ENCODE measurements around the gene KRT83. TPM values are rescaled to one million over a fixed set of nuclear protein-coding genes. Genes with fewer than 3 reads are reported as not detected.
"Not testable (repeated sequence)": the region's sequence is repeated elsewhere in the genome, so short reads cannot be mapped to it uniquely, and the experiment has no call there.

The KRT83 gene
- total RNA-seq, 1 donor: not detected

DNA sequence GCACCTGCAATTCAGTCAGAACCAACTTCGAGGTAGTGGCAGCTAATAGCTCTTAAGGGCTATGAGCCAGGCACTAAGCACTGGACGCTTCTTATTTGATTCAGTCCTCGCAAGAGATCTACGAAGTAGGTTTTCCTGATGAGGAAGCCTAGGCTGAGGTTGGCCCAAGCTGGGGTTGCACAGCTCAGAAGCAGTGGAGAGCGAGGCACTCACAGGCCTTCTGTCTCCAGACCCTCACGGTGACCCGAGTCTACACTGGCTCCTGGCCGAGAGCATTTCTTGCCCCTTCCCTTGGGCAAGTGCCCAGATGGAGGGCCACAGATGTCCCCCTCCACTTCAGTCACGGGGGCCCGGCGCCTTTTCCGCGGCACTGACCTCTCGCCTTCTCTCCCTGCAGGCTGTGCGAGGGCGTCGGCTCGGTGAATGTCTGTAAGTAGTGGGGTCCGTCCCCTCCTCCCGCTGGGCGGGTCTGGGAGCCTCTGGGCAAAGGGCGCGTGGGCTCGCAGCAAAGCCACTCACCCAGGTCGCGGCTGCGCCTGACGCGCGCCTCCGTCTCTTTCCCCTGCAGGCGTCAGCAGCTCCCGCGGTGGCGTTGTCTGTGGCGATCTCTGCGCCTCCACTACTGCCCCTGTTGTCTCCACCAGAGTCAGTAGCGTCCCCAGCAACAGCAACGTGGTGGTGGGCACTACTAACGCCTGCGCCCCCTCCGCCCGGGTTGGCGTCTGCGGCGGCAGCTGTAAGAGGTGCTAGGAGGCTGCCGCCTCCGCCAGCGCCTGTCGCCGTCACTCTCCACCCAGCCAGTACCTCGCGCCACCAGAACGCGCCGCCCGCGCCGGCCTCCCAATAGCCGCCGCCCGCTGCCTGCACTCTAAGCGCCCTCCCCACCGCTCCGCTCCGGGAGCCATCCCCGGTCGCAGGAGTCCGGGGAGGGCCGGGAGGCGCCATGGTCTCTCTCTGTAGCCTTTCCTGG, 13.1 kb downstream of the KRT83 start:
- Histone ChIP-seq H3K36me3 (ENCODE audit: insufficient read depth, low read length) (no peaks in the 10 kb centered on the region), H2AFZ (ENCODE audit: low read length) (peak overlapping the region; percentile 88), H4K20me1 (ENCODE audit: insufficient read depth, low read length) (no peaks in the 10 kb centered on the region), H3K4me1 (ENCODE audit: insufficient read depth, low read length) (peaks cover 8% of the 10 kb centered on the region), H3K4me2 (ENCODE audit: insufficient read depth, low read length) (peak overlapping the region; percentile 92), H3K27me3 (ENCODE audit: insufficient read depth, low read length) (peaks cover 4% of the 10 kb centered on the region), H3K9me3 (ENCODE audit: low read depth, low read length) (no peaks in the 10 kb centered on the region), H3K4me3 (ENCODE audit: insufficient read depth, low read length) (peak overlapping the region; percentile 71), H3K27ac (ENCODE audit: low read depth, low read length) (peak overlapping the region; percentile 17), H3K79me2 (ENCODE audit: insufficient read depth, low read length) (no peaks in the 10 kb centered on the region)
- TF ChIP-seq, protein P1, sequence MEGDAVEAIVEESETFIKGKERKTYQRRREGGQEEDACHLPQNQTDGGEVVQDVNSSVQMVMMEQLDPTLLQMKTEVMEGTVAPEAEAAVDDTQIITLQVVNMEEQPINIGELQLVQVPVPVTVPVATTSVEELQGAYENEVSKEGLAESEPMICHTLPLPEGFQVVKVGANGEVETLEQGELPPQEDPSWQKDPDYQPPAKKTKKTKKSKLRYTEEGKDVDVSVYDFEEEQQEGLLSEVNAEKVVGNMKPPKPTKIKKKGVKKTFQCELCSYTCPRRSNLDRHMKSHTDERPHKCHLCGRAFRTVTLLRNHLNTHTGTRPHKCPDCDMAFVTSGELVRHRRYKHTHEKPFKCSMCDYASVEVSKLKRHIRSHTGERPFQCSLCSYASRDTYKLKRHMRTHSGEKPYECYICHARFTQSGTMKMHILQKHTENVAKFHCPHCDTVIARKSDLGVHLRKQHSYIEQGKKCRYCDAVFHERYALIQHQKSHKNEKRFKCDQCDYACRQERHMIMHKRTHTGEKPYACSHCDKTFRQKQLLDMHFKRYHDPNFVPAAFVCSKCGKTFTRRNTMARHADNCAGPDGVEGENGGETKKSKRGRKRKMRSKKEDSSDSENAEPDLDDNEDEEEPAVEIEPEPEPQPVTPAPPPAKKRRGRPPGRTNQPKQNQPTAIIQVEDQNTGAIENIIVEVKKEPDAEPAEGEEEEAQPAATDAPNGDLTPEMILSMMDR (IDR thresholded peaks at IDR 0.05; ENCODE audit: extremely low read depth, low read depth, low read length): no peak
- peak; percentile 95 for DNase-seq (ENCODE audit: insufficient read length, low spot score, missing footprints)

DNA sequence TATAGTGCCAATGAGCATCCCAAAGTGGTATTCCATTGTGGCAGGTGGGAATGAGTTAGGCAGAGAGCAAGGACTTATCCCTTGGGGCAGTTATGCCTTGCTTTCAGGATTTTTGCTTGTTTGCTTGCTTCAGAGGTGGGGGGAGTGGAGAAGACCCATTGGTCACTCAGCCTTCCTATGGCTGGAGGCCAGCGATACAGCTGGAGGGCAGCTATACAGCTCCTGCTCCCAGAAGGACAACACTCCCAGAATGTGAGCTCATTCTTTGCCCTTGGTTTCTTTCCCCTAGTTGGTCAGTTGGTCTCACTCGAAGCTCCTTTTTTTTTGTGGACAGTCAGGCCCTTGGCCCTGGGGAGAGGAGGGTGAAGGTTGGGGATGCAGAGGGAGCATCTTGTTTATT, 14.5 kb downstream of the KRT83 start:
- DNase-seq (ENCODE audit: insufficient read length, low spot score, missing footprints): peak; percentile 49
- Histone ChIP-seq H3K27me3 (ENCODE audit: insufficient read depth, low read length) (peaks cover 4% of the 10 kb centered on the region), H4K20me1 (ENCODE audit: insufficient read depth, low read length) (no peaks in the 10 kb centered on the region), H3K27ac (ENCODE audit: low read depth, low read length) (no peak overlapping the region), H2AFZ (ENCODE audit: low read length) (no peak overlapping the region), H3K4me2 (ENCODE audit: insufficient read depth, low read length) (no peak overlapping the region), H3K4me3 (ENCODE audit: insufficient read depth, low read length) (no peak overlapping the region), H3K79me2 (ENCODE audit: insufficient read depth, low read length) (no peaks in the 10 kb centered on the region), H3K36me3 (ENCODE audit: insufficient read depth, low read length) (no peaks in the 10 kb centered on the region), H3K4me1 (ENCODE audit: insufficient read depth, low read length) (peaks cover 8% of the 10 kb centered on the region), H3K9me3 (ENCODE audit: low read depth, low read length) (no peaks in the 10 kb centered on the region)
- TF ChIP-seq, protein P1 (IDR thresholded peaks at IDR 0.05; ENCODE audit: extremely low read depth, low read depth, low read length): no peak

DNA sequence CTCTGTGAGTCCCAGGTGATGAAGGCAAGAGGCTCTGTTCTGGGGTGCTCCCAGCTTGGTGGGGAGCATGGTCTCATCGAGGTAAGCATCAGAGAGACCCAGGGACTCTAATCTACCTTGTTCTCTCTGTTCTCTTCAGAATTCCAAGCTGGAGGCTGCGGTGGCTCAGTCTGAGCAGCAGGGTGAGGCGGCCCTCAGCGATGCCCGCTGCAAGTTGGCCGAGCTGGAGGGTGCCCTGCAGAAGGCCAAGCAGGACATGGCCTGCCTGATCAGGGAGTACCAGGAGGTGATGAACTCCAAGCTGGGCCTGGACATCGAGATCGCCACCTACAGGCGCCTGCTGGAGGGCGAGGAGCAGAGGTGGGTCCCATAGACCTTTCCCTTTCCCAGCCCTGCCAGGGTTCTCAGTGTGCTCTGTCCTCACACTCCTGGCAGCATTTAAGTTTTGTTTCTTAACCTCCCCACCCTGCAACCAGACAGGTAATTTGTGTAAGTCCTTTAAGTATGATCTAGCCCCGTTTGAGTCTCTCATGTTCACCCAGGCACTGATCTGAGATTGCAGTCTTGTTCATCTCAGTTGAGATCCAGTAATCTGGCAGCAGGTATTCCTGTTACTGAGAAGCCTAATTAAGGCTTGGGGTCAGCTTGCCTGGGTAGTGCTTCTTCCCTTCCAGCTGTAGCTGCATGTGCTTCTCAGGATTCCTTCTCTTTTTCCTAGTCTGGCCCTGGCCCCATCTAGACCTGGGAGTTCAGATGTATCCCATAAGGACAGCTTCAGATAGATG, 15.1 kb downstream of the KRT83 start:
- no peaks in the 10 kb centered on the region for H3K36me3 ChIP-seq (ENCODE audit: insufficient read depth, low read length)
- no peaks in the 10 kb centered on the region for H3K9me3 ChIP-seq (ENCODE audit: low read depth, low read length)
- DNase-seq (ENCODE audit: insufficient read length, low spot score, missing footprints): peak; percentile 75
- no peaks in the 10 kb centered on the region for H3K79me2 ChIP-seq (ENCODE audit: insufficient read depth, low read length)
- H3K4me2 ChIP-seq (ENCODE audit: insufficient read depth, low read length): no peak overlapping the region
- no peaks in the 10 kb centered on the region for H4K20me1 ChIP-seq (ENCODE audit: insufficient read depth, low read length)
- H2AFZ ChIP-seq (ENCODE audit: low read length): no peak overlapping the region
- no peak overlapping the region for H3K27ac ChIP-seq (ENCODE audit: low read depth, low read length)
- H3K4me3 ChIP-seq (ENCODE audit: insufficient read depth, low read length): no peak overlapping the region
- TF ChIP-seq, protein P1 (IDR thresholded peaks at IDR 0.05; ENCODE audit: extremely low read depth, low read depth, low read length): peak; percentile 43
- peaks cover 6% of the 10 kb centered on the region for H3K4me1 ChIP-seq (ENCODE audit: insufficient read depth, low read length)
- peaks cover 4% of the 10 kb centered on the region for H3K27me3 ChIP-seq (ENCODE audit: insufficient read depth, low read length)

DNA sequence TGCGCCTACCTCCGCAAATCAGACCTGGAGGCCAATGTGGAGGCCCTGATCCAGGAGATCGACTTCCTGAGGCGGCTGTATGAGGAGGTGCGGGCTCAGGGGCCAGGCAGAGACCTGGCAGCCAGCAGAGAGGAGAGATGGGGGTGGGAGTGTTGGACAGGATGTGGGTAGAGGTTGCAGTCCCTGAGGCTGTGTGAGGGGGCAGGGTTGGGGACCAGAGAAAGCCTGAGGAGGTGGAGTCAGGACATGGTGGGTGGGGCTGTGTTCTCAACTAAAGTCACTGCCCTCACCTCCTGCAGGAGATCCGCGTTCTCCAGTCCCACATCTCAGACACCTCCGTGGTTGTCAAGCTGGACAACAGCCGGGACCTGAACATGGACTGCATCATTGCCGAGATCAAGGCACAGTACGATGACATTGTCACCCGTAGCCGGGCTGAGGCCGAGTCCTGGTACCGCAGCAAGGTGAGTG, 16.2 kb downstream of the KRT83 start:
- not testable (repeated sequence) for DNase-seq (ENCODE audit: insufficient read length, low spot score, missing footprints); H3K36me3 ChIP-seq (ENCODE audit: insufficient read depth, low read length); H3K4me2 ChIP-seq (ENCODE audit: insufficient read depth, low read length); H3K27me3 ChIP-seq (ENCODE audit: insufficient read depth, low read length); H3K4me3 ChIP-seq (ENCODE audit: insufficient read depth, low read length); H3K27ac ChIP-seq (ENCODE audit: low read depth, low read length); H3K4me1 ChIP-seq (ENCODE audit: insufficient read depth, low read length); H3K79me2 ChIP-seq (ENCODE audit: insufficient read depth, low read length); H4K20me1 ChIP-seq (ENCODE audit: insufficient read depth, low read length); H2AFZ ChIP-seq (ENCODE audit: low read length); H3K9me3 ChIP-seq (ENCODE audit: low read depth, low read length)

DNA sequence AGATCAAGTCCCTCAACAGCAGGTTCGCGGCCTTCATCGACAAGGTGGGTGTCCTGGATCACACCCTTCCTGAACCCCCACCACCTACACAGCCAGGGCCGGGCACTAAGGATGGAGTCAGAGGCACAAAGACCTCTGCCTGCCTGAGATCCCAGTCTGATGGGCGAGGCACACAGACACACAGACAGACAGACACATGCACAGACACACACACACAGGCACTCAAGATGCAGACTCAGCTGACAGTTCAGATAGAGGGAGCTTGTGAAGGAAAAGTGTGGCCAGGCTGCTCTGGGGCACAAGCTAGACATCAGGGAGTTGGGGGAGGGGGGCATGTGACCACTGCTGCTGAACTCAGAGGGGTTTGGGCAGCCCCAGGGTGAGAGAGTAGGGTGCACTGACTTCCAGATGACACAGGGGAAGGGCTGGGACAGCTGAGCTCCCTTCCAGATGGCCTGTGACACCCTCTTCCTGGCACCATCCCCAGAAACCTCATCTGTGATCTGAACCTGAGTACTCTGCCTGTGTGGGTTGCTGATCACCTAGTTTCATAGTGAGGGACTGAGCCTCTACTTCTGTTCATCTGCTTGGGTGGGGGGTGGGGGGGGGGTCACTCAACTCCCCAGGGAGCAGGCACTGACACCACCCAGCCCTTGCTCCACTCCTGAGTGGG, 18.8 kb downstream of the KRT83 start:
- not testable (repeated sequence) for H3K36me3 ChIP-seq (ENCODE audit: insufficient read depth, low read length); DNase-seq (ENCODE audit: insufficient read length, low spot score, missing footprints); H3K4me1 ChIP-seq (ENCODE audit: insufficient read depth, low read length); H3K4me2 ChIP-seq (ENCODE audit: insufficient read depth, low read length); H3K4me3 ChIP-seq (ENCODE audit: insufficient read depth, low read length); H3K27ac ChIP-seq (ENCODE audit: low read depth, low read length); H4K20me1 ChIP-seq (ENCODE audit: insufficient read depth, low read length); H3K9me3 ChIP-seq (ENCODE audit: low read depth, low read length); H3K79me2 ChIP-seq (ENCODE audit: insufficient read depth, low read length); H2AFZ ChIP-seq (ENCODE audit: low read length)
- peaks cover 13% of the 10 kb centered on the region for H3K27me3 ChIP-seq (ENCODE audit: insufficient read depth, low read length)

DNA sequence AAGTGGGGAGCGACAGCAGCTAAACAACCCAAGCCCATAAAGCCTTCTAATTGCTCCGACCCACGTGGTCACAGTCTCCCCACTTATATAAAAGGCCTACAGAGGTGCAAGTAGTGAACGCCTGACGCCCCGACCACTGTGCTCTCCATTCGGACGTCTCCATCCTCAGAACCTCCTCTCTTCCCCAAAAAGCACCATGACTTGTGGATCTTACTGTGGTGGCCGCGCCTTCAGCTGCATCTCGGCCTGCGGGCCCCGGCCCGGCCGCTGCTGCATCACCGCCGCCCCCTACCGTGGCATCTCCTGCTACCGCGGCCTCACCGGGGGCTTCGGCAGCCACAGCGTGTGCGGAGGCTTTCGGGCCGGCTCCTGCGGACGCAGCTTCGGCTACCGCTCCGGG, 19.5 kb downstream of the KRT83 start:
- not testable (repeated sequence) for H3K36me3 ChIP-seq (ENCODE audit: insufficient read depth, low read length); H3K79me2 ChIP-seq (ENCODE audit: insufficient read depth, low read length); H3K4me1 ChIP-seq (ENCODE audit: insufficient read depth, low read length); H2AFZ ChIP-seq (ENCODE audit: low read length); H3K4me3 ChIP-seq (ENCODE audit: insufficient read depth, low read length); H3K4me2 ChIP-seq (ENCODE audit: insufficient read depth, low read length); H3K27ac ChIP-seq (ENCODE audit: low read depth, low read length); H3K9me3 ChIP-seq (ENCODE audit: low read depth, low read length); DNase-seq (ENCODE audit: insufficient read length, low spot score, missing footprints); H4K20me1 ChIP-seq (ENCODE audit: insufficient read depth, low read length)
- H3K27me3 ChIP-seq (ENCODE audit: insufficient read depth, low read length): peaks cover 12% of the 10 kb centered on the region
